Measurements from ENCODE around the gene RASD1.

DNA sequence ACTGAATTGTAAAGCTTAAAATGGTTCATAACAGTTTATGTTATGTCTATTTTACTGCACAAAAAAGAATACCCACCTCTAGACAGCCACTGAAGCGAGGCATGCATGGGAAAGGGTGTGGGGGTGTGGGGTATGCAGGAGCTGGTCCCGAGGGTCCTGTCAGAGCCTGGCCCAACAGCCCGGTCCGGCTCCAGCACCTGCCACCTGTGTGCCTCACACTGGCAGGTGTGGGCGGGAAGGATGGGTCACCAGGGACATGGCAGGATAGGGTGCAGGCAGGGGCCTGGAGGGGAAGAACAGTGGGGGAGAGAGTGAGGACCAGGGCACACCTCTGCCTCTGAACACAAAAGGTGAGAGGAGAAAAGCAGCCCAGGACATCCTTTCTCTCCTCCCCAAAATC is 22.8 kb upstream of the RASD1 start:
- TF ChIP-seq EZH2phosphoT487 (IDR thresholded peaks at IDR 0.05; ENCODE audit: insufficient read depth, low read depth) (no peak), EZH2 (IDR thresholded peaks at IDR 0.05; ENCODE audit: insufficient read depth, poor library complexity, severe bottlenecking) (no peak)
